ENCODE results near the gene RNF31. TPM values are rescaled to one million over a fixed set of nuclear protein-coding genes. Genes with fewer than 3 reads are reported as not detected.

Gene RNF31
- polyA plus RNA-seq, 1 experiment: 12.4 TPM

DNA sequence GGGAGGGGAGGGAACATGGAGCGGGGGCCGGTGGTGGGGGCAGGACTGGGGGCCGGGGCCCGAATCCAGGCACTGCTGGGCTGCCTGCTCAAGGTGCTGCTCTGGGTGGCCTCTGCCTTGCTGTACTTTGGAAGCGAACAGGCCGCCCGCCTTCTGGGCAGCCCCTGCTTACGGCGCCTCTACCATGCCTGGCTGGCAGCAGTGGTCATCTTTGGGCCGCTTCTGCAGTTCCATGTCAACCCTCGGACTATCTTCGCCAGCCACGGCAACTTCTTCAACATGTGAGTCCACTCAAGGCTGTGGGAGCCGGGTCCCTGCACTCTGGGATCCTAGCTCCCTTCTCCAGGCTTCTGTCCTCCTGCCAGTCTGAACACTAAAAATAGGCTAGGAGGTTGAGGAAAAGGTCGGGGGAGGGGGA is 15.7 kb upstream of the RNF31 start:
- H3K36me3 ChIP-seq (ENCODE audit: control insufficient read depth, insufficient read depth, low read length): no peaks in the 10 kb centered on the region
- no peak for DNase-seq (ENCODE audit: low read depth)
- no peak overlapping the region for H3K4me3 ChIP-seq (ENCODE audit: low read depth, low read length)
- no peaks in the 10 kb centered on the region for H3K27me3 ChIP-seq (ENCODE audit: control insufficient read depth, insufficient read depth, low read length)
- POLR2A ChIA-PET: no interaction called here
- CTCF ChIA-PET: no interaction called here
- TF ChIP-seq, protein P1, sequence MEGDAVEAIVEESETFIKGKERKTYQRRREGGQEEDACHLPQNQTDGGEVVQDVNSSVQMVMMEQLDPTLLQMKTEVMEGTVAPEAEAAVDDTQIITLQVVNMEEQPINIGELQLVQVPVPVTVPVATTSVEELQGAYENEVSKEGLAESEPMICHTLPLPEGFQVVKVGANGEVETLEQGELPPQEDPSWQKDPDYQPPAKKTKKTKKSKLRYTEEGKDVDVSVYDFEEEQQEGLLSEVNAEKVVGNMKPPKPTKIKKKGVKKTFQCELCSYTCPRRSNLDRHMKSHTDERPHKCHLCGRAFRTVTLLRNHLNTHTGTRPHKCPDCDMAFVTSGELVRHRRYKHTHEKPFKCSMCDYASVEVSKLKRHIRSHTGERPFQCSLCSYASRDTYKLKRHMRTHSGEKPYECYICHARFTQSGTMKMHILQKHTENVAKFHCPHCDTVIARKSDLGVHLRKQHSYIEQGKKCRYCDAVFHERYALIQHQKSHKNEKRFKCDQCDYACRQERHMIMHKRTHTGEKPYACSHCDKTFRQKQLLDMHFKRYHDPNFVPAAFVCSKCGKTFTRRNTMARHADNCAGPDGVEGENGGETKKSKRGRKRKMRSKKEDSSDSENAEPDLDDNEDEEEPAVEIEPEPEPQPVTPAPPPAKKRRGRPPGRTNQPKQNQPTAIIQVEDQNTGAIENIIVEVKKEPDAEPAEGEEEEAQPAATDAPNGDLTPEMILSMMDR (IDR thresholded peaks at IDR 0.05; ENCODE audit: insufficient read depth, low read depth, low read length): no peak

DNA sequence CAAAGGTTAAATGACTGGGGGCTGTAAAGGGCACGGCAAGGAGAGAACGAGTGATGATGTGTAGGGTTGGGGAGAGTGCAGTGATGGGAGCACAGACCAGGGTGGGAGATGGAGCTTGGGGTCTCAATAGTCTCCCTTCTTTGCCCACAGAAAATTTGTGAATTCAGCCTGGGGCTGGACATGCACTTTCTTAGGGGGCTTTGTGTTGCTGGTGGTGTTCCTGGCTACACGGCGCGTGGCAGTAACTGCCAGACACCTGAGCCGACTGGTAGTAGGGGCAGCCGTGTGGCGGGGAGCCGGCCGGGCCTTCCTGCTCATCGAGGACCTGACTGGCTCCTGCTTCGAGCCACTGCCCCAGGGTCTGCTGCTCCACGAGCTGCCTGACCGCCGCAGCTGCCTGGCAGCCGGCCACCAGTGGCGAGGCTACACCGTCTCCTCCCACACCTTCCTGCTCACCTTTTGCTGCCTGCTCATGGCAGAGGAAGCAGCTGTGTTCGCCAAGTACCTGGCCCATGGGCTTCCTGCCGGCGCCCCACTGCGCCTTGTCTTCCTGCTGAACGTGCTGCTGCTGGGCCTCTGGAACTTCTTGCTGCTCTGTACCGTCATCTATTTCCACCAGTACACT is 15.1 kb upstream of the RNF31 start:
- DNase-seq (ENCODE audit: low read depth): no peak
- H3K4me3 ChIP-seq (ENCODE audit: low read depth, low read length): no peak overlapping the region
- CTCF ChIA-PET: interaction anchor here (0.5 to 1.3 kb wide), 3 partner anchors 14 to 147 kb away, joined by 3 to 4 read pairs (median 3); no protein-coding TSS in a partner anchor
- no peaks in the 10 kb centered on the region for H3K27me3 ChIP-seq (ENCODE audit: control insufficient read depth, insufficient read depth, low read length)
- H3K36me3 ChIP-seq (ENCODE audit: control insufficient read depth, insufficient read depth, low read length): no peaks in the 10 kb centered on the region
- TF ChIP-seq, protein P1 (IDR thresholded peaks at IDR 0.05; ENCODE audit: insufficient read depth, low read depth, low read length): no peak
- POLR2A ChIA-PET: no interaction called here

DNA sequence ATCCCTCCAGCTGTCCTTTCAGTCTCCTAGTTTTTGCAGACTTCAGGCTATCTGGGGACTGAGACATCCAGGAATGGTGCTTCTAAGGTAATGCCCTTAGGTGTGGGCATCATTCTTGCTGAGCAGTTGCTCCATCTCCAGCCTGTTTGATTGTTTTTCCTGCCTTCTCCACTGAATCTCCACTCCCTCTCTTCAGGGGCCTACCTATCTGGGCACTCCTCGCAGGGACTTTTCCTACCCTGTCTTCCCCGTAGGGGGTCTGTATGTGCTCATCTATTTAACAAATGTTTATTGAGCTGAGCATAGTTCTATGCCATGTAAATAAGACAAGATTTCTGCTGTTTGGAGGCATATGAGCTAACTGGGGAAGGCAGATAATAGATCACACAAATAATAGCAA is 14.3 kb upstream of the RNF31 start:
- POLR2A ChIA-PET: no interaction called here
- TF ChIP-seq, protein P1 (IDR thresholded peaks at IDR 0.05; ENCODE audit: insufficient read depth, low read depth, low read length): no peak
- Histone ChIP-seq H3K27me3 (ENCODE audit: control insufficient read depth, insufficient read depth, low read length) (no peaks in the 10 kb centered on the region), H3K4me3 (ENCODE audit: low read depth, low read length) (no peak overlapping the region), H3K36me3 (ENCODE audit: control insufficient read depth, insufficient read depth, low read length) (peaks cover 5% of the 10 kb centered on the region)
- no peak for DNase-seq (ENCODE audit: low read depth)
- CTCF ChIA-PET: interaction anchor here (0.6 to 1.3 kb wide), 3 partner anchors 14 to 53 kb away, joined by 3 to 4 read pairs (median 3); no protein-coding TSS in a partner anchor

DNA sequence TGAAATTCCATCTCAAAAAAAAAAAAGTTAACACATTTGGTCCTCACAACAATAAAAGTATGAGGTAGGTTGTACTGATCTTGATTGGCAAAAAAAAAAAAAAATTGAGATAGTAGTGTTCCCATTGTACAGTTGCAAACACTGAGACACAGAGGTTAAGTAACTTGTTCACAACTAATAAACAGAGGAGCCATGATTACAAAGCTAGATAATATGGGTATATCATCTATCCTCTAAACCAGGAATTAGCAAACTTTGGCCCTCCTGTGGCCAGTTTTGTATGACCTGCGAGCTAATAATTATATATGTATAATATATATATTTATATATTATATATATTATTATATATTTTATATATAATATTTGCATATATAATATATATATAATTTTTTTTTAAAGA is 13.6 kb upstream of the RNF31 start:
- CTCF ChIA-PET: interaction anchor here (1.0 to 1.7 kb wide), 3 partner anchors 15 to 76 kb away, joined by 3 to 4 read pairs (median 4); no protein-coding TSS in a partner anchor
- DNase-seq (ENCODE audit: low read depth): no peak
- POLR2A ChIA-PET: no interaction called here
- Histone ChIP-seq H3K27me3 (ENCODE audit: control insufficient read depth, insufficient read depth, low read length) (no peaks in the 10 kb centered on the region), H3K36me3 (ENCODE audit: control insufficient read depth, insufficient read depth, low read length) (peaks cover 13% of the 10 kb centered on the region), H3K4me3 (ENCODE audit: low read depth, low read length) (no peak overlapping the region)
- TF ChIP-seq, protein P1 (IDR thresholded peaks at IDR 0.05; ENCODE audit: insufficient read depth, low read depth, low read length): no peak

DNA sequence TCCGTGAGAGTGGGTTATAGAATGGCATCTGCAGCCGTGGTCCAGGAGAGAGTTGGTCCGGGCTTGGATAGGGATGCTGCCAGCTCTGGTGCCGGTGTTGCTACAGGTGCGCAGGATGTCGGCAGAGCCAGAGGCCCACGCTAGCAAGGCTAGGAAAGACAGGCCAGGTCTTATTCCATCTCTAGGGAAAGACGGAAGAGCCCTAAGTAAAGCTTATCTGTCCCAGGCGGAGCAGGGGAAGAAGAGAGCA is 11.8 kb upstream of the RNF31 start:
- TF ChIP-seq, protein P1 (IDR thresholded peaks at IDR 0.05; ENCODE audit: insufficient read depth, low read depth, low read length): no peak
- peaks cover 20% of the 10 kb centered on the region for H3K36me3 ChIP-seq (ENCODE audit: control insufficient read depth, insufficient read depth, low read length)
- POLR2A ChIA-PET: interaction anchor here (0.6 to 1.3 kb wide), 3 partner anchors 11 to 774 kb away, joined by 3 to 6 read pairs (median 4); partner anchors contain the start of gene PSME2
- CTCF ChIA-PET: interaction anchor here (1.0 to 3.3 kb wide), 7 partner anchors 9 to 172 kb away, joined by 3 to 16 read pairs (median 4); partner anchors contain the start of genes CIDEB, IPO4 and IRF9
- H3K27me3 ChIP-seq (ENCODE audit: control insufficient read depth, insufficient read depth, low read length): no peaks in the 10 kb centered on the region
- DNase-seq (ENCODE audit: low read depth): no peak
- peak overlapping the region; percentile 86 for H3K4me3 ChIP-seq (ENCODE audit: low read depth, low read length)

Data from BJ (cell line).